GM21529 (cell line): ENCODE measurements around the gene USP10.
A peak's percentile ranks its signal among the peaks of the same experiment; 100 is the strongest.
"Not testable (repeated sequence)": the region's sequence is repeated elsewhere in the genome, so short reads cannot be mapped to it uniquely, and the experiment has no call there.

Experiments used
- ATAC-seq: cut with Tn5 transposase; IDR thresholded peaks from one replicate; pipeline ENCODE4 v1.9.1; 2021; ENCODE audit not compliant: unreplicated experiment

USP10 gene

DNA sequence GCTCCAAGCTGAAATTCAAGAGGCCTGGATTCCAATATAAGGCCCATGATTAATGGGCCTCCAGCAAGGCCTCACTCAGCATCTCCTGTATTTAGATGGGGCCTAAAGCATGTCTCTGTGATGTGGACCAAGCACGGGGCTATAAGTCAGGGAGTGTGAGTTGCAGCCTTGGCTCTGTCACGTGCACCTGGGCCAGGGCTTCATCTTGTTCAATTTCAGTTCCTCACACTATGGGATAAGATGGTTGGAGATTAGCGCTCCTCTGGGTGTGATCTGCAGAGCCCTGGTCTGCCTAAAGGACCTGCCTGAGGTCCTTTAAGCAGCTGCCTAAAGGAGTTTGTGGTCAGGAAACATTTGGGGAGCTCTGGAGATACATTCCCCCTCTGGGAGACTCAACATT, 26.2 kb upstream of the USP10 start:
- no peak for ATAC-seq

DNA sequence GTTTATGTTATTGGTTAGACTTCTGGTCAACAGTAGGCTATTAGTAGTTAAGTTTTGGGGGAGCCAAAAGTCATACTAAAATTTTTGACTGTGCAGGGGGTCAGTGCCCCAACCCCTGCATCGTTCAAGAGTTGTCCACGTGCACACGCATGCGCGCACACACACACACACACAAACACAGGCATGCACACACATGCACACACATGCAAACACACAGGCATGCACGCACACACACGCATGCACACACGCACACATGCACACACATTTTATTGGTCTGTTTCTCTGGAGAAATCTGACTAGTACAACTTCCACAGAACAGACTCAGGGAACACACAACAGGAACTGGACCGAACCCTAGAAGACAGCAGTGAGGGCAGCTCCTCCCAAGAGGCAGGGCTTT, 24.4 kb upstream of the USP10 start:
- ATAC-seq, result no peak

DNA sequence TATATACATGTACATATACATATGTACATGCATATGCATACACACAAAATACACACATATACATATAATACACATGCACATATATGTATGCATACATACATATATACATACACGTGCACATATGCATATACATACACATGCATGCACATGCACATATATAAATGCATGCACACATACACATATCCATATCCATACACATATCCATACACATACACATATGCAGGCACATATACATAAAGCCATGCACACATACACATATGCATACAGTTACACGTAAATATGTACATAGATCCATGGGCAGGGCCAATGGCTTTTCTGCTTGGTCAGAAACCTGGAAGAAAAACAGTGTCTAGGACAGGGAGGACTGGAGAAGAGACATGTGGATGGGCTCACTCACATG, 23.9 kb upstream of the USP10 start:
- no peak for ATAC-seq

- no peak for ATAC-seq
Observed at GRCh38 chr16:84677017-84677803, 22.6 kb upstream of the USP10 start.

DNA sequence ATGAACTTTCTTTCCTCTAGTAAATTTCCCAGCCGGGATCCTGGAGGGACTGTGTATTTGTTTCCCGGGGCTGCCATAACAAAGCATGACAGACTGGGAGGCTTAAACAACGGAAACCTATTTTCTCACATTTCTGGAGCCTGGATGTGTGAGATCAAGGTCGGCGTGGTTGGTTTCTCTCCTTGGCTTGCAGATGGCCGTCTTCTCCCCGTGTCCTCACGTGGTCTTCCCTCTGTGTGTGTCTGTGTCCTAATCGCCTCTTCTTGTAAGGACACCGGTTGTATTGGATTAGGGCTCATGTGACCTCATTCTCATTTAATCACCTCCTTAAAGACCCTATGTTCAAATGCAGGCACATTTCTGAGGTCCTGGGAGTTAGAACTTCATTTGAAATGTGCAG, 22.0 kb upstream of the USP10 start:
- ATAC-seq, result no peak

DNA sequence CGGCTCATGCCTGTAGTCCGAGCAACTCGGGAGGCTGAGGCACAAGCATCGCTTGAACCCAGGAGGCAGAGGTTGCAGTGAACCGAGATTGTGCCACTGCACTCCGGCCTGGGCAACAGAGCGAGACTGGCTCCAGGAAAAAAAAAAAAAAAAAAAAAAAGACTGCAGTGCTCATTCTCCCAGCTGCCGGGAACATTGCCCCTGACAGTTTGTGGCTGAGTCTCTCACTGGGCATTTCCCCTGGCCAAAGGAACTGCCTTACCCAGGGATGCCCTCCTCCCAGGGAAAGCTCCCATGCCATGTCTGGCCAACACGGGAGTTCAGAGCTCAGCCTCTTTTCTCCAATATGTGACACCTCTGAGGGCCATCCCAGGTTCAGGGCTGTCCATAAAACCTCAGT, 21.3 kb upstream of the USP10 start:
- ATAC-seq, result no peak

DNA sequence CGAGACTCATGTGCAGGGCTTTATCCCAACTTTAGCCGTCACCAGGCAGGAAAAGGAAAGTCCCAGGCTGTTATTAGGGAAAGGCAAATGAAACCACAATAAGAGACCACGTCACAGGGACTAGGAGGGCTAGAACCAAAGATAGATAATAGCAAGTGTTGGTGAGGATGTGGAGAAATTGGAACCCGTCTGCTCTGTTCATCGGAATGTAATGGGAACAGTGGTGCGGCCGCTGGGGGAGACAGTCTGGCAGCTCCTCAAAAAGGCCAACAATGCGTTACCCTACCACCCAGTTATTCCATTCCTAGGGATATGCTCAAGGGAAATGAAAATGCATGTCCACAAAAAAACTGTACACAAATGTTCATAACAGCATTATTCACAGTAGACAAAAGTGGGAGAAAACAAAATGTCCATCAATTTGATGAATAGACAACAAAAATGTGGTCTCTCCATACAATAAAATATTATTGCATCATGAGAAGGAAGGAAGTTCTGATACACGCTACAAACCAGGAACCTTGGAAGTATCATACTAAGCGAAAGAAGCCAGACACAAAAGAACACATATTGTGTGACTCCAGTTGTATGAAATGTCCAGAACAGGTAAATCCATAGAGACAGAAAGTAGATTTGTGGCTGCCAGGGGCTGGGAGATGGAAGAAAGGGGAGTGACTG, 19.5 kb upstream of the USP10 start:
- ATAC-seq, result no peak

DNA sequence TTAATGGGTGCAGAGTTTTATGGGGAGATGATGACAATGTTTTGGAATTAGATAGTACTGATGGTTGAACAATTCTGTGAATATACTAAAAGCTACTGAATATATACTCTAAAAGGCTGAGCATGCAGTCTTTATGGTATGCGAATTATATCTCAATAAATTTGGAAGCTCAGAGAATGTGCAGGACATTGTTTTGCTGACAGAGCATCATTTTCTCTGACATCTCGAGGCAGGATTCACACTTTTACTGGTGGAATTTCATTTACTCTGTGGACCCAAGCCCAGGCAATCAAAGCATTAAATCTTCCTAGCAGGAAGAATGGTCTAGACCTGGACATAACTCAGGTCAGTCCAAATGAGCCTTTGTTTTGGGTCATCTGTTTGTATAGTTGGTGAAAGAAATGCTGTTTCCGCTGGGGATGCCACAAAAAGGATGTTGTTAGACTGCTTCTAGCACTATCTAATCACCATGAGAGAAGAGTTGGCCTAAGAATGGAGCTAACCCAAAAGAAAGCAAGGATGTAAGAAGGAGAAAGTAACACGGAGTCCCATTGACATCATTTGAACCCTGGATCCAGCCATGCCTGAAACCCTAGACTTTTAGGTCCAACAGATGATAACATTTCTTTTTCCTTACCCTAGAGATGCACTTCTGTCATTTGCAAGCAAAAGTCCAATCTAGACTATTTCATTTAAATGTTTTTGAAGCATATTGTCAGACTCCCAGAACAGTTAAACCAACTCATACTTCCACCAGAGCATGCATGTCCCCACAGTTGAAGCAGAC, 18.8 kb upstream of the USP10 start:
- ATAC-seq, result no peak

GRCh38 chr16:84683691-84684591, 15.9 kb upstream of the USP10 start:
- ATAC-seq, result no peak

DNA sequence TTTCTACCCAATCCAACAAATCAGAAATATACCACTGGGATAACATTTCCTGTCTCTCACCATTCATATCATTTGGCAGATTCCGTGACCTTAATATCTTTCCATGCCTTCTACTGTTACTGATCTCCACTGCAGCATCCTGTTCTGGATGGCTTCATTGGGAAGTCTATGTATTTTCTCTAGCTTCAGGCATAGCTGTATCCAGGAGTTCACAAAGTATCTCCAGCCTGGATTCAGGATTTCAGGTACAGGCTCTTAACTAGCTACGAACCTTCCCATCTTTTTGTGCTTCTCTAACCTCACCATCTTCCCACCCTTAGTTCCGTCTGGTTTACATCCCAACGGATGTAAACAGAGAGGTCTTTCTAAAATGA, 15.2 kb upstream of the USP10 start:
- ATAC-seq, result no peak

GRCh38 chr16:84685210-84685609, 14.6 kb upstream of the USP10 start:
- ATAC-seq, result no peak

DNA sequence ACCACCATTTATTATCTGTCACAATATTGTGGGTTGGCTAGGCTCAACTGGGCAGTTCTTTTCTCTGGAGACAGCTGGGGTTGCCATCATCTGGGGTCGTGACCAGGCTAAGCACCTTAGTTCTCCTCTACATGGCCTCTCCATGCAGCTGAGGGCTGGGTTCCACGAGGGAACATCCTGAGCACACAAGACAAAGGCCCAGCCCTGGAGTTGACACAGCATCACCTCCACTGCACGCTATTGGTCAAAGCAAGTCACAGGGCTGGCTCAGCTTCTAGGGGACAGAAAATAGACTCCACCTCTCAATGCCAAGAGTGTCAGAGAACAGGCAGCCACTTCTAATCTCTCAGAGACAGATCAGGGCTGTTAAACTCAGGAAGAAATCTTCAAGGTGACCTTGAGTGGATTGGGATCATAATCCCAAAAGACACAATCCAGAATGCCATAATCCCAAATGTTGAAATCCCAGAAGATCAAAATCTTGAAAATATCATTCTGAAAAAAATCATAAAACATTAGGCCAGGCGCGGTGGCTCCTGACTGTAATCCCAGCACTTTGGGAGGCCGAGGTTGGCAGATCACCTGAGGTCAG, 13.0 kb upstream of the USP10 start:
- no peak for ATAC-seq

DNA sequence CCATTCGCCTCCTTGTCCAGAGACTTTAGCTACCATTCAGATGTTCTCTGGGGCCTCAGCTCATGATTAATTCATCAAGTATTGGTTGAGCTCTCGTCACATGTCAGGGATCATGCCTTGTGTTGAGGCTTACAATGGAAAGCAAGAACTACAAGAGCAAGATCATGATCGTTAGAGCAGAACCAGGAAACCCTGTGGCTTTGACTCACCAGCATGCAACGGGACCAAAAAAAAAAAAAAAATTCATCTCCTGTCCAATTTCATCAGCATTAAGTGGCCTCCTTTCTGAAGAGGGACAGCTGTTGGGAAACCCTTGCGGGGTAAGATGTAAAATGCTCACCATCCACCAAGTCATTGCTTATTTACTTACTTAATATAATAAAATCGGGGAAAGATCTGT, 12.1 kb upstream of the USP10 start:
- peak; percentile 75 for ATAC-seq

DNA sequence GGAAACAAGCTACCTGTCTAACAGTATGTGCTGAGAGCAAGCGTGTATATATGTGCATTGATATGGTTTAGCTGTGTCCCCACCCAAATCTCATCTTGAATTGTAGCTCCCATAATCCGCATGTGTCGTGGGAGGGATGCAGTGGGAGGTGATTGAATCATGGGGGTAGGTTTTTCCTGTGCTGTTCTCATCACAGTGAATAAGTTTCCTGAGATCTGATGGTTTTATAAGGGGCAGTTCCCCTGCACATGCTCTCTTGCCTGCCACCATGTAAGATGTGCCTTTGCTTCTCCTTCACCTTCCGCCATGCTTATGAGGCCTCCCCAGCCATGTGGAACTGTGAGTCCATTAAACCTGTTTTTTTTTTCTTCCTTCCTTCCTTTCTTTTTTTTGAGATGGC, 11.6 kb upstream of the USP10 start:
- ATAC-seq, result not testable (repeated sequence)

DNA sequence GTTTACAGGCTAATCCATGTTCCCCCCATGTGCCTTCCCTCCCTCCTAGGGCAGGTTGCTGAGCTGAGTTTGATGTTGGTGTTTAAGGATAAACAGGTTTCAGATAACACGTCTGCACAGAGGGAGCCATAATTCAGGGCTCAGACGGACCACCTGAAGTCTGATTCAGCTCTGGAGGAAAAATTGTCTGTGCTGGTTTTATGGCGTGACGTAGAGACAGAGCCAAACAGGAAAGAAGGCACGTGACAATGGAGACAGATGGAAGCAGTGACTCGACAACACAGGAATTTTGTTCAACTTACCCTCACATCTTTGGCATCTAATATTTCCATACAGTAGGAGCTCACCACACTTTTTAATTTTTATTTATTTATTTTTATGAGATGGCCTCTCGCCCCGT, 10.7 kb upstream of the USP10 start:
- no peak for ATAC-seq

DNA sequence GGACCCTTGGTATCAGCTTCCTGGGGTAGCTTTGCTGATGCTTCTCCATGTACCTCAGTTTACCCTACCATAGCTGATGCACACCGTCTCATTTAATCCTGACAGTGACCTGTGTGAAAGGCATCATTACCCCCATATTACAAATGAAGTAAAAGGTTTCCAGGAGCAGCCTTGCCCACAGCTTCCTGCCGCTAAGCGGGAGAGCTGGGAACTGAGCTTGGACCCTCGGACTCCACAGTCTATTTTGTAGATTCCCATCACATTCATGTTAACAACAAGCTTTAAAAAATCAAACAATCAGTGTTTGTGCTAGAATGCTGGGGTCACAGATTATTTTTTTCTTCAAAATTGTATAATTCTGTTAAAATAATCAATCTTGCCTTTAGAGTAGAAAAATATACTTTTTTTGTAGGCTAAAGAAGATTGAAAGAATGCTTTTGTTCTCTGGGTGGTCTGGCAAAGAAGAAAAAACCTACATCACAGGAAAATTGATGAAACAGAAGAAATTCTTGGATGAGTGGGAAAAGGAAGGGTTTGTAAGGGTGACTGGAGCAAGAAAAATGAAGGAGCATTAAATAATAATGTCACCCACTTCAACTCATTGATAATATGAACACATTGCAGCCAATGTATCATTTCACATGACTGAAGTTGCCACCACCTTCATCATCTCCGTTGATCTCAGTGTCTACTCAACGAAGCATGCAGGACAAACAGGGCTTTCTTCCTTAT, 9.5 kb upstream of the USP10 start:
- ATAC-seq, result no peak

- no peak for ATAC-seq
Observed at GRCh38 chr16:84692451-84693214, 7.2 kb upstream of the USP10 start.

- ATAC-seq, result not testable (repeated sequence)
Observed at GRCh38 chr16:84693869-84694268, 5.9 kb upstream of the USP10 start.

GRCh38 chr16:84694980-84695379, 4.8 kb upstream of the USP10 start:
- no peak for ATAC-seq
